ENCODE data around the gene GALNT8.

- TF ChIP-seq, protein P1, sequence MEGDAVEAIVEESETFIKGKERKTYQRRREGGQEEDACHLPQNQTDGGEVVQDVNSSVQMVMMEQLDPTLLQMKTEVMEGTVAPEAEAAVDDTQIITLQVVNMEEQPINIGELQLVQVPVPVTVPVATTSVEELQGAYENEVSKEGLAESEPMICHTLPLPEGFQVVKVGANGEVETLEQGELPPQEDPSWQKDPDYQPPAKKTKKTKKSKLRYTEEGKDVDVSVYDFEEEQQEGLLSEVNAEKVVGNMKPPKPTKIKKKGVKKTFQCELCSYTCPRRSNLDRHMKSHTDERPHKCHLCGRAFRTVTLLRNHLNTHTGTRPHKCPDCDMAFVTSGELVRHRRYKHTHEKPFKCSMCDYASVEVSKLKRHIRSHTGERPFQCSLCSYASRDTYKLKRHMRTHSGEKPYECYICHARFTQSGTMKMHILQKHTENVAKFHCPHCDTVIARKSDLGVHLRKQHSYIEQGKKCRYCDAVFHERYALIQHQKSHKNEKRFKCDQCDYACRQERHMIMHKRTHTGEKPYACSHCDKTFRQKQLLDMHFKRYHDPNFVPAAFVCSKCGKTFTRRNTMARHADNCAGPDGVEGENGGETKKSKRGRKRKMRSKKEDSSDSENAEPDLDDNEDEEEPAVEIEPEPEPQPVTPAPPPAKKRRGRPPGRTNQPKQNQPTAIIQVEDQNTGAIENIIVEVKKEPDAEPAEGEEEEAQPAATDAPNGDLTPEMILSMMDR (IDR thresholded peaks at IDR 0.05) = no peak
- TF ChIP-seq POLR2A (IDR thresholded peaks at IDR 0.05) = no peak
These were observed 5.3 kb upstream of the GALNT8 start for GRCh38 chr12:4714879-4715278.

All from uterus (tissue), 2 donors.